ENCODE results near the gene GPC5.

GRCh38 chr13:92805766-92806165 is 1407.3 kb downstream of the GPC5 start:
- TF ChIP-seq, protein P1, sequence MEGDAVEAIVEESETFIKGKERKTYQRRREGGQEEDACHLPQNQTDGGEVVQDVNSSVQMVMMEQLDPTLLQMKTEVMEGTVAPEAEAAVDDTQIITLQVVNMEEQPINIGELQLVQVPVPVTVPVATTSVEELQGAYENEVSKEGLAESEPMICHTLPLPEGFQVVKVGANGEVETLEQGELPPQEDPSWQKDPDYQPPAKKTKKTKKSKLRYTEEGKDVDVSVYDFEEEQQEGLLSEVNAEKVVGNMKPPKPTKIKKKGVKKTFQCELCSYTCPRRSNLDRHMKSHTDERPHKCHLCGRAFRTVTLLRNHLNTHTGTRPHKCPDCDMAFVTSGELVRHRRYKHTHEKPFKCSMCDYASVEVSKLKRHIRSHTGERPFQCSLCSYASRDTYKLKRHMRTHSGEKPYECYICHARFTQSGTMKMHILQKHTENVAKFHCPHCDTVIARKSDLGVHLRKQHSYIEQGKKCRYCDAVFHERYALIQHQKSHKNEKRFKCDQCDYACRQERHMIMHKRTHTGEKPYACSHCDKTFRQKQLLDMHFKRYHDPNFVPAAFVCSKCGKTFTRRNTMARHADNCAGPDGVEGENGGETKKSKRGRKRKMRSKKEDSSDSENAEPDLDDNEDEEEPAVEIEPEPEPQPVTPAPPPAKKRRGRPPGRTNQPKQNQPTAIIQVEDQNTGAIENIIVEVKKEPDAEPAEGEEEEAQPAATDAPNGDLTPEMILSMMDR (IDR thresholded peaks at IDR 0.05; ENCODE audit: insufficient read depth, low read length, poor library complexity, severe bottlenecking) = no peak
- TF ChIP-seq EZH2phosphoT487 (conservative IDR thresholded peaks at IDR 0.05; ENCODE audit: low read length) = no peak

Measured in SU-DHL-6 (cell line).